Endodermal cell (in vitro differentiated cells): ENCODE results near the gene PINLYP. TPM values are rescaled to one million over a fixed set of nuclear protein-coding genes. Genes with fewer than 3 reads are reported as not detected.

Experiments used
- DNase-seq: peaks from one replicate; pipeline ENCODE4 v3.0.0-alpha.2; 2017
- H3K27ac ChIP-seq: 2 replicates; pipeline ENCODE4 v1.5.1; 2013; ENCODE audit warnings: mild to moderate bottlenecking, low read depth, low read length, moderate library complexity
- H3K27me3 ChIP-seq: 2 replicates; pipeline ENCODE4 v1.6.1; 2013; ENCODE audit warnings: mild to moderate bottlenecking, low read length, moderate library complexity; ENCODE audit not compliant: insufficient read depth, control insufficient read depth, poor library complexity, severe bottlenecking
- H3K36me3 ChIP-seq: 2 replicates; pipeline ENCODE4 v1.7.0; 2013; ENCODE audit warnings: mild to moderate bottlenecking, low read length, moderate library complexity; ENCODE audit not compliant: control insufficient read depth, insufficient read depth
- H3K4me1 ChIP-seq: one replicate; pipeline ENCODE4 v1.7.0; 2013; ENCODE audit warnings: low read length; ENCODE audit not compliant: control insufficient read depth, insufficient read depth
- H3K4me3 ChIP-seq: 2 replicates; pipeline ENCODE4 v1.5.1; 2013; ENCODE audit warnings: mild to moderate bottlenecking, low read length, moderate library complexity
- H3K9ac ChIP-seq: 2 replicates; pipeline ENCODE4 v1.6.1; 2013; ENCODE audit warnings: mild to moderate bottlenecking, low read length, moderate library complexity; ENCODE audit not compliant: poor library complexity, severe bottlenecking; ENCODE audit errors: extremely low read depth
- H3K9me3 ChIP-seq: 2 replicates; pipeline ENCODE4 v1.6.1; 2013; ENCODE audit warnings: mild to moderate bottlenecking, low read length, moderate library complexity; ENCODE audit not compliant: control insufficient read depth
- H3K27ac Mint-ChIP-seq: 2 replicates; pipeline ENCODE4 v1.8.0; 2020; ENCODE audit warnings: mixed read lengths
- H3K27me3 Mint-ChIP-seq: 2 replicates; pipeline ENCODE4 v1.8.0; 2021; ENCODE audit warnings: mild to moderate bottlenecking, mixed read lengths; ENCODE audit not compliant: insufficient read depth
- H3K36me3 Mint-ChIP-seq: 2 replicates; pipeline ENCODE4 v1.8.0; 2020; ENCODE audit warnings: low read depth, mixed read lengths
- H3K4me1 Mint-ChIP-seq: 2 replicates; pipeline ENCODE4 v1.8.0; 2020; ENCODE audit warnings: mixed read lengths
- H3K4me3 Mint-ChIP-seq: 2 replicates; pipeline ENCODE4 v1.8.0; 2020; ENCODE audit warnings: mild to moderate bottlenecking, moderate library complexity, mixed read lengths
- H3K9me3 Mint-ChIP-seq: 2 replicates; pipeline ENCODE4 v1.8.0; 2020; ENCODE audit warnings: mild to moderate bottlenecking, mixed read lengths
- WGBS, 2 experiments: methylation state at CpG; one replicate each; pipeline versions ENCODE4 v1.1.5 to v1.1.7; 2013; ENCODE audit warnings: missing lambda C conversion rate in 2 of 2, mixed read lengths in 1 of 2; ENCODE audit not compliant: insufficient coverage in 1 of 2, insufficient read length in 1 of 2; 5-methylcytosine and 5-hydroxymethylcytosine counted together
- total RNA-seq, 2 donors: library from RNA; stranded (reverse); fragmentation: NEBNext Ultra II Directional in 1 of 2; extraction: Animal tissue kit (Norgen Biotek cat#: 25700) in 1 of 2; gene quantifications; 2 replicates in 1 of 2; 3 replicates in 1 of 2; pipeline ENCODE4 v1.2.1, GENCODE V29; 2021
- TF ChIP-seq, protein P1 (sequence below): fragments of 200-600 bp; sonication (generic); conservative IDR thresholded peaks from 2 replicates; pipeline ENCODE4 v1.5.0; 2021; ENCODE audit warnings: antibody characterized with exemption, mild to moderate bottlenecking

Gene PINLYP
- total RNA-seq, 2 donors from 2014 or later, result 7.7 to 12.2 TPM

DNA sequence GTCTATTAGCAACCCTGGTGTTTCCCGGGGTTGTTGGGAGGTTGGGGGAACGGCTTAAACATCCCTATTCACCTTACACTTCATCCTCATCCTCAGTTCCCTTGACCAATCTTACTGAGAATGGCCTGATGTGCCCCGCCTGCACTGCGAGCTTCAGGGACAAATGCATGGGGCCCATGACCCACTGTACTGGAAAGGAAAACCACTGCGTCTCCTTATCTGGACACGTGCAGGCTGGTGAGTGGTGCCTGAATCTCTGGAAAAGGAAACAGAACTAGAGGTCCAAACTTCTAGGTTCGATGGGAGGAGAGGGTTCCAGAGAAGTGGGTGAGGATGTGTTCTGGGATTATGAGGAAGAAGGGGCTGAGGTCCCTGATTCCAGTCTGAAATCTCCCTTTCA lies 5.9 kb downstream of the PINLYP start:
- Mint-ChIP-seq H3K4me1 (peaks cover 25% of the 10 kb centered on the region), H3K27ac (no peak overlapping the region), H3K36me3 (peaks cover 19% of the 10 kb centered on the region), H3K27me3 (peaks cover 5% of the 10 kb centered on the region), H3K9me3 (no peaks in the 10 kb centered on the region), H3K4me3 (peak overlapping the region; percentile 78)
- no peak overlapping the region for H3K4me3 ChIP-seq
- no peaks in the 10 kb centered on the region for H3K27me3 ChIP-seq
- 78 to 80% methylated on average over 7 of the region's 7 CpGs for WGBS, 2 experiments
- no peak for DNase-seq
- TF ChIP-seq, protein P1, sequence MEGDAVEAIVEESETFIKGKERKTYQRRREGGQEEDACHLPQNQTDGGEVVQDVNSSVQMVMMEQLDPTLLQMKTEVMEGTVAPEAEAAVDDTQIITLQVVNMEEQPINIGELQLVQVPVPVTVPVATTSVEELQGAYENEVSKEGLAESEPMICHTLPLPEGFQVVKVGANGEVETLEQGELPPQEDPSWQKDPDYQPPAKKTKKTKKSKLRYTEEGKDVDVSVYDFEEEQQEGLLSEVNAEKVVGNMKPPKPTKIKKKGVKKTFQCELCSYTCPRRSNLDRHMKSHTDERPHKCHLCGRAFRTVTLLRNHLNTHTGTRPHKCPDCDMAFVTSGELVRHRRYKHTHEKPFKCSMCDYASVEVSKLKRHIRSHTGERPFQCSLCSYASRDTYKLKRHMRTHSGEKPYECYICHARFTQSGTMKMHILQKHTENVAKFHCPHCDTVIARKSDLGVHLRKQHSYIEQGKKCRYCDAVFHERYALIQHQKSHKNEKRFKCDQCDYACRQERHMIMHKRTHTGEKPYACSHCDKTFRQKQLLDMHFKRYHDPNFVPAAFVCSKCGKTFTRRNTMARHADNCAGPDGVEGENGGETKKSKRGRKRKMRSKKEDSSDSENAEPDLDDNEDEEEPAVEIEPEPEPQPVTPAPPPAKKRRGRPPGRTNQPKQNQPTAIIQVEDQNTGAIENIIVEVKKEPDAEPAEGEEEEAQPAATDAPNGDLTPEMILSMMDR, result no peak
- H3K27ac ChIP-seq, result no peak overlapping the region
- peaks cover 2% of the 10 kb centered on the region for H3K4me1 ChIP-seq
- H3K9ac ChIP-seq, result no peak overlapping the region
- H3K36me3 ChIP-seq, result peaks cover 12% of the 10 kb centered on the region
- no peaks in the 10 kb centered on the region for H3K9me3 ChIP-seq

GRCh38 chr19:43582495-43582894 lies 6.9 kb downstream of the PINLYP start:
- no peak overlapping the region for H3K27ac ChIP-seq
- H3K27me3 ChIP-seq, result no peaks in the 10 kb centered on the region
- TF ChIP-seq, protein P1, result no peak
- H3K9me3 ChIP-seq, result no peaks in the 10 kb centered on the region
- Mint-ChIP-seq H3K36me3 (peaks cover 24% of the 10 kb centered on the region), H3K4me1 (peaks cover 18% of the 10 kb centered on the region), H3K27me3 (peaks cover 5% of the 10 kb centered on the region), H3K9me3 (no peaks in the 10 kb centered on the region), H3K4me3 (no peak overlapping the region), H3K27ac (no peak overlapping the region)
- 78 to 86% methylated on average over 2 of the region's 2 CpGs for WGBS, 2 experiments
- DNase-seq, result no peak
- H3K9ac ChIP-seq, result no peak overlapping the region
- H3K4me3 ChIP-seq, result no peak overlapping the region
- peaks cover 18% of the 10 kb centered on the region for H3K36me3 ChIP-seq
- no peaks in the 10 kb centered on the region for H3K4me1 ChIP-seq

DNA sequence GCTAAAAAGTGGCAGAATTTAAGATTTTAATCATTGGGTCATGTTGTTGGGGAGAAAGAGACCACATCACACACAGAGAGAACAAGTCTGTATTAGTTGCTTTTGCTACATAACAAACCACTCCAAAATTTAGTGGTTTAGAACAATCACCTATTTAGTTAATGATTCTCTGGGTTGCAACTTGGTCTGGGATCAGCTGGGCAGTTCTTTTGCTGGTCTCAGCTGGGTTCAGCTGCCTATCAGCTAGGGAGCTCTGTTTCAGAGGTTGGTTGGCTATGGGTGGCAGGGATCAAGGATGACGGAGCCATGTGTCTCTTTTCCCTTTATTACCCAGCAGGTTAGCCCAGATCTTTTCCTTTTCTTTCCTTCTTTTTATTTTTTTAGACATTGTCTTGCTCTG lies 8.9 kb downstream of the PINLYP start:
- TF ChIP-seq, protein P1, result no peak
- Histone ChIP-seq H3K27ac (no peak overlapping the region), H3K36me3 (peaks cover 22% of the 10 kb centered on the region), H3K9ac (no peak overlapping the region), H3K4me1 (no peaks in the 10 kb centered on the region), H3K27me3 (no peaks in the 10 kb centered on the region), H3K9me3 (no peaks in the 10 kb centered on the region), H3K4me3 (no peak overlapping the region)
- H3K36me3 Mint-ChIP-seq, result peaks cover 28% of the 10 kb centered on the region
- no peak for DNase-seq
- H3K4me3 Mint-ChIP-seq, result no peak overlapping the region
- H3K4me1 Mint-ChIP-seq, result peaks cover 11% of the 10 kb centered on the region
- H3K27ac Mint-ChIP-seq, result no peak overlapping the region
- no peaks in the 10 kb centered on the region for H3K9me3 Mint-ChIP-seq
- H3K27me3 Mint-ChIP-seq, result no peaks in the 10 kb centered on the region
- WGBS, 2 experiments, result 83% methylated on average over 1 of the region's 1 CpG; no CpG with 5 or more reads in 1 of the 2 experiments
